Measurements from ENCODE around the gene FCER1G.
A peak's percentile ranks its signal among the peaks of the same experiment; 100 is the strongest.

Gene FCER1G

DNA sequence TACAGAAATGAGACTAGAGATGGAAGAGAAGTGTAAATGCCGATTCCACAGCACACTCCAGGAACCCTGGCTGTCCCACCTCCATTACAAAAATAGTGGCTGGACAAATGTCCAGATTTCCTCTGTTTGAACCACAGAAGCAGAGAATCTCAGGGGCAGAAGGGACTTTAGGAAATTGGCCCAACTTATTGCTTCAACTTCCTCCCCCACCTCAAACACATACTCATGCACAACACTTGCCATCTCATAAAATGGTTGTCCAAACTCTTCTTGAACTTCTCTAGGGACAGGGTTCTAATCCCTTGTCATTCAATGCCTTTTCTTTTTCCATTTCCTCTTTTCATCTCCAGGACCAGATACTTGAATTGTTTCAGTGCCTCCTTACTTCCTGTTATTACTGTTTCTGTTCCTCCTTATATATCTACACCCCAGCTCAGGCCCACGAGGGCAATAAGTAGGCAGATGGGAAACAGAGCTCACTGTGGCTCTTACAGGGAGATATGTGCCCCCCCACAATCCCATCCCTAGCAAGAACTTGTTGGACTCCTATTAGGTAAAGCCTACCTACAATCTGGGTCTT, 29.3 kb upstream of the FCER1G start:
- peak; percentile 30 for DNase-seq (ENCODE audit: low read depth)
- no peak overlapping the region for H3K4me3 ChIP-seq (ENCODE audit: control insufficient read depth, low read depth, low read length)
- no peak for TF ChIP-seq CTCF (conservative IDR thresholded peaks at IDR 0.05; ENCODE audit: control insufficient read depth, insufficient read depth, low read depth, low read length)

DNA sequence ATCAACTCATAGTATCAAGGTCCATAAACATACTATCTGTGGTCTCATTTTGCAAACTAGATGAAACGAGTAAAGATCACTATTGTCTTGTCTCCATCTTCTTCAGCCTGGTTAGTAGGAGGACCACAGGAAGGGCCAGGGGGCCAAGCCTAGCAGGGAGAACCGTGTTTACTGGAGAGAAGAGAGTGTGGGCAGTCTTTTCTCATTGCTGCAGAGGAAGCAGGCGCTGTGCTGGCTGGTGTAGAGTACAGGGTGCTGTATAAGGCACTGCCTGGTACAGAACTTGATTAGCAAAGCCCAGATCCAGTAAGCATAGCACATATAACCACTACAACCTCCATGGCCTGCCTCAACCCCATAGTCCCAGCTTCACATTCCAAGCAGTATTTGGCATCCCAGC, 27.8 kb upstream of the FCER1G start:
- no peak overlapping the region for H3K4me3 ChIP-seq (ENCODE audit: control insufficient read depth, low read depth, low read length)
- TF ChIP-seq CTCF (conservative IDR thresholded peaks at IDR 0.05; ENCODE audit: control insufficient read depth, insufficient read depth, low read depth, low read length): no peak
- DNase-seq (ENCODE audit: low read depth): peak; percentile 24

DNA sequence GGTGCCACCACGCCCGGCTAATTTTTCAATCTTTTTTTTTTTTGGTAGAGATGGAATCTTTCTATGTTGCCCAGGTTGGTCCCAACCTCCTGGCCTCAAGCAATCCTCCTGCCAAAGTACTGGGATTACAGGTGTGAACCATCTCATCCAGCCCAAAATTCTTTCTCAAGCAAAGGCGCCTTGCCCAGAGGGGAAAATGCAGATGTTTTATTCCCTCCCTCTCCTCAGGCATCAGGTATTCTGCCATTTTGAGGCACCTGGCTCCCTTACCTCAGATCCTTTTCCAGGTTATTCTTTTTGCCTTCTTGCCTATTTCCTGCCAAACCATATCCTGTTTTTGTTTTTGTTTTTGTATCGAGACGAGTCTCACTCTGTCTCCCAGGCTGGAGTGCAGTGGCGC, 26.7 kb upstream of the FCER1G start:
- no peak for TF ChIP-seq CTCF (conservative IDR thresholded peaks at IDR 0.05; ENCODE audit: control insufficient read depth, insufficient read depth, low read depth, low read length)
- H3K4me3 ChIP-seq (ENCODE audit: control insufficient read depth, low read depth, low read length): no peak overlapping the region
- DNase-seq (ENCODE audit: low read depth): no peak

- DNase-seq (ENCODE audit: low read depth): peak; percentile 99
- H3K4me3 ChIP-seq (ENCODE audit: control insufficient read depth, low read depth, low read length): no peak overlapping the region
- TF ChIP-seq CTCF (conservative IDR thresholded peaks at IDR 0.05; ENCODE audit: control insufficient read depth, insufficient read depth, low read depth, low read length): no peak
These were observed 26.1 kb upstream of the FCER1G start for GRCh38 chr1:161189036-161189435.

DNA sequence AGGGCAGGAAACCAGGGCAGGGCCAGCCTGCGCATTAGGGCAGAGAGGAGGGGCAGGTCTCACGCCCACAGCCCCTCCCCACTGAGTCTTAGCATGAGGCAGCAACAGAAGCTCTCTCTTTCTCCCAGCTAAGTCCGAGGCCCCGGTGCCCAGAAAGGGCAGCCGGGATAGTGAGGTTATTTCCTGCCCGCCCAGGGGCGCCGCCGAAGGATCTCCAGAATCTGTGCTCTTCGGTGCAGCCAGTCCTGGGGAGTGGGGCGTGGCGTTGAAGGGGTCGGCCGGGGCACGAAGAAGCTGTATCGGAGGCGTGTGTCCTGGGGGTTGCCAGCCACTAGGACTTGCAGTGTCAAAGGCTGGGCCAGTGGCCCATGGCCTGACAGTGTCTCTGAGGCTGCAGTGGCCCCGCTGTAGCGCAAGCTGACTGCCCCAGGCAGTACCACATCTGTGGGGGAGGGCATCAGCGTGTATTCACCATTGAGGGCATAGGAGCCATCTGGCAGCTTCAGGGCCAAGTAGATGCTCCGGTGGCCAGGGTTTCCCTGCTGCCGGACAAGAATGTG, 24.1 kb upstream of the FCER1G start:
- no peak overlapping the region for H3K4me3 ChIP-seq (ENCODE audit: control insufficient read depth, low read depth, low read length)
- peak; percentile 33 for DNase-seq (ENCODE audit: low read depth)
- no peak for TF ChIP-seq CTCF (conservative IDR thresholded peaks at IDR 0.05; ENCODE audit: control insufficient read depth, insufficient read depth, low read depth, low read length)

GRCh38 chr1:161191971-161192370, 23.1 kb upstream of the FCER1G start:
- no peak for TF ChIP-seq CTCF (conservative IDR thresholded peaks at IDR 0.05; ENCODE audit: control insufficient read depth, insufficient read depth, low read depth, low read length)
- H3K4me3 ChIP-seq (ENCODE audit: control insufficient read depth, low read depth, low read length): no peak overlapping the region
- no peak for DNase-seq (ENCODE audit: low read depth)
